ENCODE results near the gene HERC2. TPM values are rescaled to one million over a fixed set of nuclear protein-coding genes. Genes with fewer than 3 reads are reported as not detected.
A peak's percentile ranks its signal among the peaks of the same experiment; 100 is the strongest.

The HERC2 gene
- total and polyA plus RNA-seq, 2 of the 8 experiments (the other 6 are each of a cell fraction or from before 2014, with no cell fraction given) = 83.0 to 88.7 TPM

DNA sequence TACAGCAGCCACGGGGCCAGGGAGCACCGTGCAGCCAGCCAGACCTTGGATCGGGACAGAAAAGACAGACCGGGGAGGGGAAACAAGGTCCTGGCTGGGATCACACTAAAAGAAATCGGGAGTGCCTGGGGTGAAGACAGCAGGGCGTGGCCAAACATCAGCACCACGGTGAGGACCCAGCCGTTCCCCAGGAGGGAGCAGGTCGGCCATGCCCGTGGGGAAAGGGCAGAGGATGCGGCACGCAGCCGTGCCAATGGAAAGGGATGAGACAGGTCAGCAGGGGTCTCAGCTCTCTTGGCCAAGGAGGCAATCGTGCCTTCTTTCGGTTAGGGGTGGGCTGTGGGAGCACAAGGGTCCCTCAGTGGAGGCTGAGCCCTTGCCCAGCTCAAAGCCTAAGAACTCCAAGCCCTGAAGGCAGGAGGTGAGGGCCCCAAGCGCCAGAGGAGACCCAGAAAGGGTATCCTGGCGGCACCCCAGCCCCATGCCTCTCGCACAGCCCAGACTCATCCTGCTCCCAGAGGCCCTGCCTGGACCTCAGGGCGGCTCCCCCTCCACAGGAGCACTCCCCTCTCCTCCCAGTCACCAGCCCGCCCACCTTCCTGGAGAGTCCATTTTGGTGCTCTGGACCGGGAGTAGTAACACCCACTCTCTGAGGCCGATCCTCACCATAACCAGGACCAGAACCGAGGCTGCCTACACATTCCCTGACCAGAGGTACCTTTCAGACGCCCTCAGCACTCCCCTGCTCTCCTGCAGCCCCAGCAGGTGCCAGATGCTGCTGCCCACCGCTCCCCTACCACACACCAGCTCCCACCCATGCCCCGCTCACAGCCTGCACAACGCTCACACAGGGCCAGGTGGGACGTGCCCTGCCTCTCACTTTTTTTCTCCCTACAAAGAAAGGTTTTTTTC, 199.7 kb downstream of the HERC2 start:
- no peak overlapping the region; the same call in 1 of the 2 replicates for H4K8ac ChIP-seq (ENCODE audit: extremely low read depth, insufficient read depth, low read length)
- 85% methylated on average over 28 of the region's 28 CpGs; no CpG with 5 or more reads in 1 of the 2 experiments for WGBS, 2 experiments (ENCODE audit: extremely low coverage in 1 of 2, insufficient coverage in 1 of 2, insufficient read length in 1 of 2, insufficient replicate concordance in 2 of 2, low coverage in 1 of 2, low lambda C conversion rate in 2 of 2, missing lambda C conversion rate in 1 of 2)
- no peak overlapping the region for H3K9ac ChIP-seq (replicated peaks in 1 of 4; ENCODE audit: extremely low read depth in 1 of 4, low read depth in 3 of 4, low read length in 3 of 4)
- H3K79me1 ChIP-seq (ENCODE audit: low read depth, low read length) = no peaks in the 10 kb centered on the region; the same call in 1 of the 2 replicates
- no peaks in the 10 kb centered on the region for H3K27me3 ChIP-seq (replicated peaks in 1 of 4; ENCODE audit: control insufficient read depth in 3 of 4, extremely low read depth in 1 of 4, insufficient read depth in 3 of 4, low read length in 3 of 4)
- no peak overlapping the region for H2BK15ac ChIP-seq (ENCODE audit: low read length)
- no peak overlapping the region for H2BK20ac ChIP-seq (ENCODE audit: low read length)
- no peaks in the 10 kb centered on the region for H3K9me3 ChIP-seq (ENCODE audit: insufficient read depth in 2 of 2, low read depth in 1 of 2, low read length in 1 of 2)
- POLR2A ChIA-PET (ENCODE audit: partially characterized antibody) = no interaction called here
- no peaks in the 10 kb centered on the region for H3K4me1 ChIP-seq (replicated peaks in 1 of 4; ENCODE audit: control insufficient read depth in 3 of 4, insufficient read depth in 4 of 4, low read length in 3 of 4)
- no peaks in the 10 kb centered on the region for H3K23me2 ChIP-seq (ENCODE audit: low read depth, low read length)
- H3K4me2 ChIP-seq (ENCODE audit: insufficient read depth in 1 of 2, low read depth in 2 of 2, low read length in 2 of 2) = no peak overlapping the region
- H3K79me2 ChIP-seq (ENCODE audit: control insufficient read depth in 1 of 2, insufficient read depth in 2 of 2, low read length in 2 of 2) = no peaks in the 10 kb centered on the region
- H2BK5ac ChIP-seq (ENCODE audit: low read depth, low read length) = no peak overlapping the region
- H3K23ac ChIP-seq (ENCODE audit: insufficient read length) = no peak overlapping the region
- H2BK120ac ChIP-seq (replicated peaks; ENCODE audit: low read depth, low read length) = no peak overlapping the region
- CTCF ChIA-PET (ENCODE audit: partially characterized antibody) = no interaction called here
- no peak overlapping the region for H3K14ac ChIP-seq (ENCODE audit: insufficient read length)
- no peak overlapping the region for H3K18ac ChIP-seq (ENCODE audit: extremely low read depth, low read length)
- no peak overlapping the region for H4K91ac ChIP-seq (replicated peaks; ENCODE audit: insufficient read length, low read length)
- H3K4me3 ChIP-seq (ENCODE audit: extremely low read depth in 1 of 4, insufficient read depth in 2 of 4, low read depth in 3 of 4, low read length in 4 of 4) = no peak overlapping the region
- H2AFZ ChIP-seq (ENCODE audit: low read length) = no peak overlapping the region
- no peak overlapping the region for H2AK5ac ChIP-seq (ENCODE audit: low read depth, low read length)
- no peak overlapping the region for H3K4ac ChIP-seq (replicated peaks; ENCODE audit: insufficient read length, low read depth, low read length)
- H4K20me1 ChIP-seq (replicated peaks in 1 of 2; ENCODE audit: control insufficient read depth in 1 of 2, insufficient read depth in 2 of 2, low read length in 2 of 2) = peaks cover 2 to 6% of the 10 kb centered on the region in 2 experiments
- no peak overlapping the region for H3K56ac ChIP-seq (replicated peaks; ENCODE audit: insufficient read length, low read depth, low read length)
- no peak overlapping the region for H2BK12ac ChIP-seq (ENCODE audit: low read depth, low read length)
- peaks cover 11 to 26% (median 23%) of the 10 kb centered on the region in 4 experiments; a peak in 7 of 8 replicates for H3K36me3 ChIP-seq (ENCODE audit: control insufficient read depth in 2 of 4, insufficient read depth in 4 of 4, low read length in 3 of 4)
- no peak for FAIRE-seq
- no peak overlapping the region for H4K5ac ChIP-seq (ENCODE audit: insufficient read length, low read depth, low read length)
- H3K27ac ChIP-seq (ENCODE audit: low read depth, low read length) = peak overlapping the region; percentile 5; the same call in 1 of the 2 replicates
- no peak for DNase-seq (ENCODE audit: low read depth in 1 of 2, low spot score in 2 of 2)
- TF ChIP-seq BRCA1 (IDR thresholded peaks at IDR 0.05; ENCODE audit: low read depth, low read length) = no peak
- no peak for TF ChIP-seq CHD1 (IDR thresholded peaks at IDR 0.05; ENCODE audit: low read depth, low read length)
- no peak for TF ChIP-seq POLR2AphosphoS5 (IDR thresholded peaks at IDR 0.05; ENCODE audit: low read depth, low read length)
- no peak for TF ChIP-seq RBBP5 (IDR thresholded peaks at IDR 0.05; ENCODE audit: borderline replicate concordance, low read depth, low read length)
- no peak for TF ChIP-seq CEBPB (IDR thresholded peaks at IDR 0.05; ENCODE audit: low read depth, low read length)
- TF ChIP-seq YY1 (IDR thresholded peaks at IDR 0.05; ENCODE audit: low read depth, low read length) = no peak
- TF ChIP-seq, protein P1, sequence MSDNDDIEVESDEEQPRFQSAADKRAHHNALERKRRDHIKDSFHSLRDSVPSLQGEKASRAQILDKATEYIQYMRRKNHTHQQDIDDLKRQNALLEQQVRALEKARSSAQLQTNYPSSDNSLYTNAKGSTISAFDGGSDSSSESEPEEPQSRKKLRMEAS (IDR thresholded peaks at IDR 0.05) = no peak
- TF ChIP-seq NANOG (IDR thresholded peaks at IDR 0.05; ENCODE audit: insufficient read depth, low read depth, low read length, poor library complexity, severe bottlenecking) = no peak
- no peak for TF ChIP-seq HDAC6 (IDR thresholded peaks at IDR 0.05; ENCODE audit: low read depth, low read length)
- TF ChIP-seq POLR2A (IDR thresholded peaks at IDR 0.05; ENCODE audit: control extremely low read depth in 1 of 2, low read depth in 2 of 2, low read length in 2 of 2) = no peak
